Mesendoderm (in vitro differentiated cells): ENCODE data around the gene ABHD1.

Source experiments
- DNase-seq: peaks from one replicate; pipeline ENCODE4 v3.0.0; 2013
- H2AK5ac ChIP-seq: 2 replicates; pipeline ENCODE4 v1.6.1; 2013; ENCODE audit warnings: low read length, inconsistent platforms
- H2BK120ac ChIP-seq: 2 replicates; pipeline ENCODE4 v1.6.1; 2013; ENCODE audit warnings: low read depth, mild to moderate bottlenecking, low read length, moderate library complexity, mixed read lengths
- H2BK15ac ChIP-seq: replicated peaks from 2 replicates; pipeline ENCODE4 v1.6.1; 2013; ENCODE audit warnings: low read depth, mild to moderate bottlenecking, moderate library complexity
- H2BK5ac ChIP-seq: 2 replicates; pipeline ENCODE4 v1.6.1; 2013; ENCODE audit warnings: low read length, inconsistent platforms
- H3K18ac ChIP-seq: 2 replicates; pipeline ENCODE4 v1.6.1; 2013; ENCODE audit warnings: mild to moderate bottlenecking, low read length, mixed read lengths
- H3K23ac ChIP-seq: one replicate; pipeline ENCODE4 v1.6.1; 2013; ENCODE audit warnings: low read length
- H3K27ac ChIP-seq: 2 replicates; pipeline ENCODE4 v1.5.1; 2013; ENCODE audit warnings: low read depth, mild to moderate bottlenecking, inconsistent platforms, low read length, moderate library complexity
- H3K27me3 ChIP-seq: 2 replicates; pipeline ENCODE4 v1.6.1; 2013; ENCODE audit warnings: low read length, control low read depth, mild to moderate bottlenecking, inconsistent platforms; ENCODE audit not compliant: insufficient read depth, poor library complexity
- H3K36me3 ChIP-seq: 2 replicates; pipeline ENCODE4 v1.6.1; 2013; ENCODE audit warnings: low read length, inconsistent platforms; ENCODE audit not compliant: control insufficient read depth, insufficient read depth
- H3K4ac ChIP-seq: one replicate; pipeline ENCODE4 v1.6.1; 2013; ENCODE audit warnings: low read depth, mild to moderate bottlenecking, low read length, moderate library complexity
- H3K4me1 ChIP-seq: 2 replicates; pipeline ENCODE4 v1.6.1; 2013; ENCODE audit warnings: low read depth, low read length, inconsistent platforms; ENCODE audit not compliant: control insufficient read depth
- H3K4me2 ChIP-seq: 2 replicates; pipeline ENCODE4 v1.6.1; 2013; ENCODE audit warnings: low read length
- H3K4me3 ChIP-seq: 2 replicates; pipeline ENCODE4 v1.5.1; 2013; ENCODE audit warnings: mild to moderate bottlenecking, low read length
- H3K56ac ChIP-seq: one replicate; pipeline ENCODE4 v1.6.1; 2013; ENCODE audit warnings: low read length
- H3K79me1 ChIP-seq: 2 replicates; pipeline ENCODE4 v1.6.1; 2013; ENCODE audit warnings: low read length, inconsistent platforms
- H3K79me2 ChIP-seq: 2 replicates; pipeline ENCODE4 v1.6.1; 2013; ENCODE audit warnings: mild to moderate bottlenecking, low read length; ENCODE audit not compliant: control insufficient read depth, insufficient read depth
- H3K9ac ChIP-seq: 2 replicates; pipeline ENCODE4 v1.6.1; 2013; ENCODE audit warnings: low read length, inconsistent platforms
- H4K5ac ChIP-seq: one replicate; pipeline ENCODE4 v1.6.1; 2013; ENCODE audit warnings: low read length
- H4K8ac ChIP-seq: one replicate; pipeline ENCODE4 v1.6.1; 2013; ENCODE audit warnings: low read depth, mild to moderate bottlenecking, control low read depth, low read length, moderate library complexity
- WGBS: extraction: QIAGEN DNeasy Blood & Tissue Kit; methylation state at CpG from one replicate; pipeline ENCODE4 v1.1.7; 2013; ENCODE audit warnings: low lambda C conversion rate, missing lambda C conversion rate; ENCODE audit not compliant: insufficient coverage; ENCODE audit errors: extremely low coverage; 5-methylcytosine and 5-hydroxymethylcytosine counted together

The ABHD1 gene

GRCh38 chr2:27139310-27139709 is 15.7 kb downstream of the ABHD1 start, which contains the start of gene PRR30:
Gene PRR30 (minus strand): TSS chr2:27139410. CDS start chr2:27138329, 1,081 bp downstream.
- H3K79me2 ChIP-seq: no peaks in the 10 kb centered on the region
- H3K79me1 ChIP-seq: no peaks in the 10 kb centered on the region
- no peak within 1 kb of the TSS for H3K4ac ChIP-seq
- H3K27ac ChIP-seq: no peak within 1 kb of the TSS
- no peak within 1 kb of the TSS for H3K18ac ChIP-seq
- H3K23ac ChIP-seq: no peak within 1 kb of the TSS
- H3K4me3 ChIP-seq: no peak within 1 kb of the TSS
- no peak within 1 kb of the TSS for H2BK15ac ChIP-seq
- no peak for DNase-seq
- no peak within 1 kb of the TSS for H2BK120ac ChIP-seq
- no peaks in the 10 kb centered on the region for H3K27me3 ChIP-seq
- WGBS: no CpG with 5 or more reads among the region's 4 CpGs
- H2BK5ac ChIP-seq: no peak within 1 kb of the TSS
- H3K36me3 ChIP-seq: no peaks in the 10 kb centered on the region
- H3K4me1 ChIP-seq: no peaks in the 10 kb centered on the region
- H2AK5ac ChIP-seq: no peak within 1 kb of the TSS
- no peak within 1 kb of the TSS for H3K4me2 ChIP-seq
- no peak within 1 kb of the TSS for H3K56ac ChIP-seq
- H4K8ac ChIP-seq: no peak within 1 kb of the TSS
- no peak within 1 kb of the TSS for H4K5ac ChIP-seq
- H3K9ac ChIP-seq: no peak within 1 kb of the TSS

GRCh38 chr2:27143285-27143684 is 19.7 kb downstream of the ABHD1 start:
- Histone ChIP-seq H3K18ac (no peak overlapping the region), H3K4me1 (no peaks in the 10 kb centered on the region), H3K79me2 (no peaks in the 10 kb centered on the region), H2BK5ac (no peak overlapping the region), H3K23ac (no peak overlapping the region), H2AK5ac (no peak overlapping the region), H2BK15ac (no peak overlapping the region), H3K9ac (no peak overlapping the region), H3K56ac (no peak overlapping the region), H3K4ac (no peak overlapping the region), H3K27me3 (no peaks in the 10 kb centered on the region), H3K4me3 (no peak overlapping the region), H4K5ac (no peak overlapping the region), H3K36me3 (no peaks in the 10 kb centered on the region), H3K4me2 (no peak overlapping the region), H3K79me1 (no peaks in the 10 kb centered on the region), H4K8ac (no peak overlapping the region), H3K27ac (no peak overlapping the region), H2BK120ac (no peak overlapping the region)
- WGBS: no CpG with 5 or more reads among the region's 1 CpG
- DNase-seq: no peak

GRCh38 chr2:27145682-27146081 is 22.1 kb downstream of the ABHD1 start:
- Histone ChIP-seq H3K27ac (no peak overlapping the region), H3K79me1 (no peaks in the 10 kb centered on the region), H3K4me3 (no peak overlapping the region), H2AK5ac (no peak overlapping the region), H2BK15ac (no peak overlapping the region), H2BK120ac (no peak overlapping the region), H3K56ac (no peak overlapping the region), H3K23ac (no peak overlapping the region), H3K9ac (no peak overlapping the region), H2BK5ac (no peak overlapping the region), H3K36me3 (no peaks in the 10 kb centered on the region), H3K79me2 (no peaks in the 10 kb centered on the region), H3K27me3 (no peaks in the 10 kb centered on the region), H4K5ac (no peak overlapping the region), H3K4me1 (no peaks in the 10 kb centered on the region), H4K8ac (no peak overlapping the region), H3K4ac (no peak overlapping the region), H3K18ac (no peak overlapping the region), H3K4me2 (no peak overlapping the region)
- DNase-seq: no peak
- WGBS: no CpG with 5 or more reads among the region's 2 CpGs

DNA sequence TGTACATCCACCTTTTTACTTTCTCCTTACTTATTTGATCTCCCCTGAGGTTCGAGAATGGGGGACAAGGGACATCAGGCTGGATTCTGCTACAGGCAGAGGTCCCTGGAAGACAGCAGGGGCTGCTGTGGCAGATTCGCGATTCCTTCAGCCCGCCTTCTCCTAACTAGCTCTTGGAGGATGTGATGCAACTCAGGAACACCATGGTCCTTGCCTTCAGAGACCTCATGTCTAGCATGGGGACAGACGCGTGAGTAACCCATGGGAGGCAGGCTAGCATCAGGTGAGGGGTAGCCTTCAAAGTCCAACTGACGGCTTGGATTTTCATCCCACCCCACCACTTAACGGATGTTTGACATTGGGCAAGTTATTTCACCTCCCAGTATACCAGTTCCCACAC is 24.3 kb downstream of the ABHD1 start:
- no CpG with 5 or more reads among the region's 8 CpGs for WGBS
- no peaks in the 10 kb centered on the region for H3K36me3 ChIP-seq
- H4K8ac ChIP-seq: no peak overlapping the region
- no peak overlapping the region for H3K18ac ChIP-seq
- no peak overlapping the region for H4K5ac ChIP-seq
- H2BK120ac ChIP-seq: no peak overlapping the region
- no peak overlapping the region for H3K4ac ChIP-seq
- no peak overlapping the region for H3K23ac ChIP-seq
- no peak overlapping the region for H3K4me2 ChIP-seq
- no peak overlapping the region for H3K4me3 ChIP-seq
- no peak overlapping the region for H2AK5ac ChIP-seq
- no peak for DNase-seq
- H2BK5ac ChIP-seq: no peak overlapping the region
- no peak overlapping the region for H2BK15ac ChIP-seq
- no peaks in the 10 kb centered on the region for H3K79me1 ChIP-seq
- H3K79me2 ChIP-seq: no peaks in the 10 kb centered on the region
- no peaks in the 10 kb centered on the region for H3K27me3 ChIP-seq
- no peaks in the 10 kb centered on the region for H3K4me1 ChIP-seq
- no peak overlapping the region for H3K27ac ChIP-seq
- H3K56ac ChIP-seq: no peak overlapping the region
- H3K9ac ChIP-seq: no peak overlapping the region

DNA sequence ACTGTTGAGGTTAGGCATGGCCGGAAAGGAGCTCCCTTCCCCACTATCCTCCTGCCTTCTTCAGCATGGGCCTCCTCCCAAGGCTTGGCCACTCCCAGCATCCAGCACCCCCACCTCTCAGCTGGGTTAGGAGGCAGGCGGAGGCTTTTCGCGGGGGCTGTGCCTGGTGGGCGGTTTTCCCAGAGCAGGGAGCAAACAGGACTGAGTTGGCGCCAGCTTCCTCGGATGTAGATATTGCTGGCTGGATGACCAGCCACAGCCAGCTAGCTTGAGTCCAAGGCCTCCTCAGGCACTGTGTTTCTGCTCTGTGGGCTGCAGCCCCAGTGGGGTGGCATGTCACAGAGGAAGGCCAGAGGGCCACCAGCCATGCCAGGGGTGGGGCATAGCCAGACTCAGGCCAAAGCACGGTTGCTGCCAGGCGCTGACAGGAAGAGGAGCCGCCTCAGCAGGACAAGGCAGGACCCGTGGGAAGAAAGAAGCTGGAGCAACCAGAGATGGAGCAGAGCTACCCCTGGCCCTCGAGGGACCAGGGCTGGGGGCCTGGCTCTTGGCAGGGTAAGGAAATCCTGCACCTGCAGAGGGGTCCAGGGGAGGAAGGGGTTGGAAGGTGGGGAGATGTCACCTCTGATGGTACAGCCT is 25.3 kb downstream of the ABHD1 start, which contains the start of gene TCF23:
TSS of gene TCF23 (plus strand) at position 204 of the 639 bp plus-strand sequence. CDS start at position 334, 130 bp downstream.
- H2BK15ac ChIP-seq: no peak within 1 kb of the TSS
- H3K4me1 ChIP-seq: no peaks in the 10 kb centered on the region
- no peak within 1 kb of the TSS for H4K8ac ChIP-seq
- DNase-seq: no peak
- no peaks in the 10 kb centered on the region for H3K36me3 ChIP-seq
- no peaks in the 10 kb centered on the region for H3K79me1 ChIP-seq
- no peak within 1 kb of the TSS for H3K56ac ChIP-seq
- no peak within 1 kb of the TSS for H3K4me2 ChIP-seq
- H3K9ac ChIP-seq: no peak within 1 kb of the TSS
- H3K4me3 ChIP-seq: no peak within 1 kb of the TSS
- H3K4ac ChIP-seq: no peak within 1 kb of the TSS
- H3K27me3 ChIP-seq: no peaks in the 10 kb centered on the region
- no CpG with 5 or more reads among the region's 12 CpGs for WGBS
- no peak within 1 kb of the TSS for H4K5ac ChIP-seq
- no peak within 1 kb of the TSS for H3K23ac ChIP-seq
- H3K27ac ChIP-seq: no peak within 1 kb of the TSS
- H2AK5ac ChIP-seq: no peak within 1 kb of the TSS
- H3K18ac ChIP-seq: no peak within 1 kb of the TSS
- no peaks in the 10 kb centered on the region for H3K79me2 ChIP-seq
- H2BK5ac ChIP-seq: no peak within 1 kb of the TSS
- H2BK120ac ChIP-seq: no peak within 1 kb of the TSS
